ENCODE measurements around the gene ARHGEF26. TPM values are rescaled to one million over a fixed set of nuclear protein-coding genes. Genes with fewer than 3 reads are reported as not detected.

ARHGEF26 gene
- polyA plus RNA-seq, 1 experiment, result 0.05 TPM

GRCh38 chr3:154152741-154153140 is 31.6 kb downstream of the ARHGEF26 start:
- no peak for TF ChIP-seq CTCF (IDR thresholded peaks at IDR 0.05; ENCODE audit: insufficient read depth, low read depth, low read length)
- ChIA-PET CTCF (no interaction called here), POLR2A (no interaction called here)
- no peak for DNase-seq (ENCODE audit: low read depth)
- no peaks in the 10 kb centered on the region for H3K36me3 ChIP-seq (ENCODE audit: control insufficient read depth, insufficient read depth, low read length)
- H3K4me3 ChIP-seq (ENCODE audit: low read depth, low read length), result no peak overlapping the region
- no peaks in the 10 kb centered on the region for H3K27me3 ChIP-seq (ENCODE audit: control insufficient read depth, insufficient read depth, low read length)

- no peak for TF ChIP-seq CTCF (IDR thresholded peaks at IDR 0.05; ENCODE audit: insufficient read depth, low read depth, low read length)
- Histone ChIP-seq H3K4me3 (ENCODE audit: low read depth, low read length) (no peak overlapping the region), H3K27me3 (ENCODE audit: control insufficient read depth, insufficient read depth, low read length) (no peaks in the 10 kb centered on the region), H3K36me3 (ENCODE audit: control insufficient read depth, insufficient read depth, low read length) (no peaks in the 10 kb centered on the region)
- ChIA-PET POLR2A (no interaction called here), CTCF (no interaction called here)
- no peak for DNase-seq (ENCODE audit: low read depth)
Observed at GRCh38 chr3:154156530-154156929, 35.3 kb downstream of the ARHGEF26 start.

- no peaks in the 10 kb centered on the region for H3K36me3 ChIP-seq (ENCODE audit: control insufficient read depth, insufficient read depth, low read length)
- H3K4me3 ChIP-seq (ENCODE audit: low read depth, low read length), result no peak overlapping the region
- DNase-seq (ENCODE audit: low read depth), result no peak
- ChIA-PET POLR2A (no interaction called here), CTCF (interaction anchor here (1.0 kb wide), 1 partner anchor 16 kb away, joined by 3 read pairs; no protein-coding TSS in a partner anchor)
- H3K27me3 ChIP-seq (ENCODE audit: control insufficient read depth, insufficient read depth, low read length), result no peaks in the 10 kb centered on the region
- TF ChIP-seq CTCF (IDR thresholded peaks at IDR 0.05; ENCODE audit: insufficient read depth, low read depth, low read length), result no peak
Observed at GRCh38 chr3:154161806-154162205, 40.6 kb downstream of the ARHGEF26 start.

- DNase-seq (ENCODE audit: low read depth), result no peak
- TF ChIP-seq CTCF (IDR thresholded peaks at IDR 0.05; ENCODE audit: insufficient read depth, low read depth, low read length), result no peak
- ChIA-PET CTCF (no interaction called here), POLR2A (no interaction called here)
- Histone ChIP-seq H3K27me3 (ENCODE audit: control insufficient read depth, insufficient read depth, low read length) (no peaks in the 10 kb centered on the region), H3K4me3 (ENCODE audit: low read depth, low read length) (no peak overlapping the region), H3K36me3 (ENCODE audit: control insufficient read depth, insufficient read depth, low read length) (no peaks in the 10 kb centered on the region)
Observed at GRCh38 chr3:154164387-154164786, 43.2 kb downstream of the ARHGEF26 start.

GRCh38 chr3:154168998-154169795 is 48.0 kb downstream of the ARHGEF26 start:
- POLR2A ChIA-PET, result no interaction called here
- CTCF ChIA-PET, result no interaction called here
- Histone ChIP-seq H3K36me3 (ENCODE audit: control insufficient read depth, insufficient read depth, low read length) (no peaks in the 10 kb centered on the region), H3K27me3 (ENCODE audit: control insufficient read depth, insufficient read depth, low read length) (no peaks in the 10 kb centered on the region), H3K4me3 (ENCODE audit: low read depth, low read length) (no peak overlapping the region)
- TF ChIP-seq CTCF (IDR thresholded peaks at IDR 0.05; ENCODE audit: insufficient read depth, low read depth, low read length), result no peak
- no peak for DNase-seq (ENCODE audit: low read depth)

Data from BJ (cell line).